ENCODE measurements around the gene SORCS2. TPM values are rescaled to one million over a fixed set of nuclear protein-coding genes. Genes with fewer than 3 reads are reported as not detected.

Gene SORCS2
- total and polyA plus RNA-seq, 2 donors (not counting 1 experiment from before 2014, with no cell fraction given), result not detected

DNA sequence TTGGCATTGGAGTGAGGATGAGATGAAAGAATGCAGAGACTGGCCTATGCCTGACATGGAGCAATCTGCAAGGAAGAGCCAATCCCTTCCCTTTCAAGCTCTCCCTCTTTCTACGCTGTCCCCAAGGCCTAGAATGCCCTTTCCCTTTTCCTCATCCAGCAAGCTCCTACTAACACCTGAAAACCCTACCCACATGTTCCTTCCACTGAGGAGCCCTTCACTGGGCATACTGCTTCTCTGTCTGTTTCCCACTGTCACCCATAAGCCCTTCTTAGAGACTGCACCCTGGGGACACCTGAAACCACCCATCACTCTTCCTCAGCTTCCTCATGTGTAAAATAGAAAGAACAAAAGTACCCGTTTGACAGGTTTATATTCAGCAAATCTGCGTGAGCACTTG lies 492.0 kb downstream of the SORCS2 start:
- DNase-seq, result no peak
- no peaks in the 10 kb centered on the region for H3K79me2 ChIP-seq (ENCODE audit: control insufficient read depth, insufficient read depth, low read length)
- H3K9me3 Mint-ChIP-seq (ENCODE audit: insufficient read depth), result no peaks in the 10 kb centered on the region
- intact Hi-C loops (cut with micrococcal nuclease), result no loop called here
- no peak overlapping the region for H3K27ac Mint-ChIP-seq
- H3K4me1 Mint-ChIP-seq, result no peaks in the 10 kb centered on the region
- H3K9ac ChIP-seq (ENCODE audit: low read length), result no peak overlapping the region
- TF ChIP-seq EZH2 (IDR thresholded peaks at IDR 0.05; ENCODE audit: borderline replicate concordance, insufficient read depth, low read depth, low read length, poor library complexity, severe bottlenecking), result no peak
- TF ChIP-seq, protein P1, sequence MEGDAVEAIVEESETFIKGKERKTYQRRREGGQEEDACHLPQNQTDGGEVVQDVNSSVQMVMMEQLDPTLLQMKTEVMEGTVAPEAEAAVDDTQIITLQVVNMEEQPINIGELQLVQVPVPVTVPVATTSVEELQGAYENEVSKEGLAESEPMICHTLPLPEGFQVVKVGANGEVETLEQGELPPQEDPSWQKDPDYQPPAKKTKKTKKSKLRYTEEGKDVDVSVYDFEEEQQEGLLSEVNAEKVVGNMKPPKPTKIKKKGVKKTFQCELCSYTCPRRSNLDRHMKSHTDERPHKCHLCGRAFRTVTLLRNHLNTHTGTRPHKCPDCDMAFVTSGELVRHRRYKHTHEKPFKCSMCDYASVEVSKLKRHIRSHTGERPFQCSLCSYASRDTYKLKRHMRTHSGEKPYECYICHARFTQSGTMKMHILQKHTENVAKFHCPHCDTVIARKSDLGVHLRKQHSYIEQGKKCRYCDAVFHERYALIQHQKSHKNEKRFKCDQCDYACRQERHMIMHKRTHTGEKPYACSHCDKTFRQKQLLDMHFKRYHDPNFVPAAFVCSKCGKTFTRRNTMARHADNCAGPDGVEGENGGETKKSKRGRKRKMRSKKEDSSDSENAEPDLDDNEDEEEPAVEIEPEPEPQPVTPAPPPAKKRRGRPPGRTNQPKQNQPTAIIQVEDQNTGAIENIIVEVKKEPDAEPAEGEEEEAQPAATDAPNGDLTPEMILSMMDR (IDR thresholded peaks at IDR 0.05), result no peak
- no peak overlapping the region for H3K4me3 Mint-ChIP-seq
- 69% methylated on average over 3 of the region's 3 CpGs for WGBS (ENCODE audit: insufficient coverage)
- no peak overlapping the region for H3K4me2 ChIP-seq (replicated peaks; ENCODE audit: low read depth, low read length, poor library complexity, severe bottlenecking)
- no peaks in the 10 kb centered on the region for H3K4me1 ChIP-seq (ENCODE audit: control insufficient read depth in 2 of 2, insufficient read depth in 2 of 2, low read length in 2 of 2)
- no peaks in the 10 kb centered on the region for H3K27me3 Mint-ChIP-seq
- no peak overlapping the region for H3K27ac ChIP-seq (ENCODE audit: low read length in 2 of 2)
- no peaks in the 10 kb centered on the region for H4K20me1 ChIP-seq (ENCODE audit: control insufficient read depth, insufficient read depth, low read length, poor library complexity, severe bottlenecking)
- no peaks in the 10 kb centered on the region for H3K36me3 ChIP-seq (replicated peaks in 1 of 2; ENCODE audit: control extremely low read depth in 1 of 2, control insufficient read depth in 1 of 2, extremely low read depth in 1 of 2, insufficient read depth in 2 of 2, low read length in 1 of 2)
- ChIA-PET POLR2A (no interaction called here), CTCF (no interaction called here)
- no peaks in the 10 kb centered on the region for H3K27me3 ChIP-seq (replicated peaks in 1 of 4; ENCODE audit: control extremely low read depth in 1 of 4, control insufficient read depth in 3 of 4, insufficient read depth in 4 of 4, low read length in 3 of 4)
- ATAC-seq (ENCODE audit: low read depth), result no peak
- H2AFZ ChIP-seq (ENCODE audit: insufficient read depth, low read depth, low read length, poor library complexity, severe bottlenecking), result no peak overlapping the region
- H3K4me3 ChIP-seq (ENCODE audit: control extremely low read depth in 1 of 5, extremely low read depth in 1 of 5, insufficient read depth in 1 of 5, low read depth in 2 of 5, low read length in 4 of 5), result no peak overlapping the region
- H3K9me3 ChIP-seq (ENCODE audit: control extremely low read depth in 1 of 3, control insufficient read depth in 2 of 3, insufficient read depth in 1 of 3, low read length in 2 of 3), result peaks cover 0 to 20% (median 0%) of the 10 kb centered on the region in 3 donors

DNA sequence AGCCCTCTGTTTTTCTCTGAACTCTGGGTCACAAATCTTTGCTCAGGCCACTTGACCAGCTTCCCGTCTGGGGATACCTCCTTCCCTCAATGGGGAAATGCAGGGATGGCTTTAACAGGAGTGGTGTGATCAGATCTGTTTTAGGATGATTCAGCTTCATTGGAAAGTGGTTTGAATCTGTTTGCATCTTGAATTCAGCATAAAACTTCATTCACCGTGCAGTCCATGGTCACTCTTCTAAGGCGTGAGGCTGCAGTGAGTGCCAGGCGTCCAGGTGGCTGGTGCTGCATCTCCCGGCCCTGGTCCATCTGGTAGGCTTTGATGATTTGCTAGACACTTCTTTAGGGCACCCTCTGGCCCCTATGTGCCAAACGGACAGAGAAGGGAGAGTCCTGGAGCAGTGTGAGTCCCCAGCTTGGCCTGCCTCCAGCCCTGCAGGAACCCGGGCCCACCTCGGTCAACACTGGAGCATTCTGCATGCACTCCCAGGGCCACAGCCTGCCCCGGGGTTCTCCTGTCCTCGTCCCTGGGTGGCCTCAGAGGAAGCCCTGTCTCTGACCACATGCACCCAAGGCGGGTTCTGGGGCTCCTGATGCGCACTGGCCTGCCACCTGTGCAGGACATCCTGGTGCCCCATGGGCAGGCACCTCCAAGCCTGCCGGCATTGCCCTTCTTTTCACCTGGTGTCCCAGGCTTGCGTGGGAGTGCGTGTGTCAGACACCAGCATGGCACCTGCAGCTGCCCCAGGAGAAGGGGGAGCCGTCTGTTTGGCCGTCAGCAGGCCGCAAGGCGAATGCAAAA lies 493.9 kb downstream of the SORCS2 start:
- TF ChIP-seq, protein P1 (IDR thresholded peaks at IDR 0.05), result no peak
- TF ChIP-seq EZH2 (IDR thresholded peaks at IDR 0.05; ENCODE audit: borderline replicate concordance, insufficient read depth, low read depth, low read length, poor library complexity, severe bottlenecking), result no peak
- Histone ChIP-seq H3K36me3 (replicated peaks in 1 of 2; ENCODE audit: control extremely low read depth in 1 of 2, control insufficient read depth in 1 of 2, extremely low read depth in 1 of 2, insufficient read depth in 2 of 2, low read length in 1 of 2) (no peaks in the 10 kb centered on the region), H3K4me2 (replicated peaks; ENCODE audit: low read depth, low read length, poor library complexity, severe bottlenecking) (no peak overlapping the region), H3K79me2 (ENCODE audit: control insufficient read depth, insufficient read depth, low read length) (no peaks in the 10 kb centered on the region), H4K20me1 (ENCODE audit: control insufficient read depth, insufficient read depth, low read length, poor library complexity, severe bottlenecking) (no peaks in the 10 kb centered on the region), H3K4me3 (ENCODE audit: control extremely low read depth in 1 of 5, extremely low read depth in 1 of 5, insufficient read depth in 1 of 5, low read depth in 2 of 5, low read length in 4 of 5) (no peak overlapping the region), H3K9me3 (ENCODE audit: control extremely low read depth in 1 of 3, control insufficient read depth in 2 of 3, insufficient read depth in 1 of 3, low read length in 2 of 3) (peaks cover 0 to 17% (median 0%) of the 10 kb centered on the region in 3 donors), H3K9ac (ENCODE audit: low read length) (no peak overlapping the region), H3K27me3 (replicated peaks in 1 of 4; ENCODE audit: control extremely low read depth in 1 of 4, control insufficient read depth in 3 of 4, insufficient read depth in 4 of 4, low read length in 3 of 4) (no peaks in the 10 kb centered on the region), H3K27ac (ENCODE audit: low read length in 2 of 2) (no peak overlapping the region), H3K4me1 (ENCODE audit: control insufficient read depth in 2 of 2, insufficient read depth in 2 of 2, low read length in 2 of 2) (no peaks in the 10 kb centered on the region), H2AFZ (ENCODE audit: insufficient read depth, low read depth, low read length, poor library complexity, severe bottlenecking) (no peak overlapping the region)
- Mint-ChIP-seq H3K9me3 (ENCODE audit: insufficient read depth) (no peaks in the 10 kb centered on the region), H3K4me3 (no peak overlapping the region), H3K27ac (no peak overlapping the region), H3K4me1 (no peaks in the 10 kb centered on the region), H3K27me3 (no peaks in the 10 kb centered on the region)
- no peak for DNase-seq
- ATAC-seq (ENCODE audit: low read depth), result no peak
- whole genome bisulfite sequencing (ENCODE audit: insufficient coverage), result 89% methylated on average over 19 of the region's 19 CpGs
- intact Hi-C loops (cut with micrococcal nuclease), result no loop called here
- ChIA-PET POLR2A (no interaction called here), CTCF (no interaction called here)
